ENCODE measurements around the gene EBF3. TPM values are rescaled to one million over a fixed set of nuclear protein-coding genes. Genes with fewer than 3 reads are reported as not detected.

EBF3 gene
- total RNA-seq, 1 experiment from 2014 or later = not detected

DNA sequence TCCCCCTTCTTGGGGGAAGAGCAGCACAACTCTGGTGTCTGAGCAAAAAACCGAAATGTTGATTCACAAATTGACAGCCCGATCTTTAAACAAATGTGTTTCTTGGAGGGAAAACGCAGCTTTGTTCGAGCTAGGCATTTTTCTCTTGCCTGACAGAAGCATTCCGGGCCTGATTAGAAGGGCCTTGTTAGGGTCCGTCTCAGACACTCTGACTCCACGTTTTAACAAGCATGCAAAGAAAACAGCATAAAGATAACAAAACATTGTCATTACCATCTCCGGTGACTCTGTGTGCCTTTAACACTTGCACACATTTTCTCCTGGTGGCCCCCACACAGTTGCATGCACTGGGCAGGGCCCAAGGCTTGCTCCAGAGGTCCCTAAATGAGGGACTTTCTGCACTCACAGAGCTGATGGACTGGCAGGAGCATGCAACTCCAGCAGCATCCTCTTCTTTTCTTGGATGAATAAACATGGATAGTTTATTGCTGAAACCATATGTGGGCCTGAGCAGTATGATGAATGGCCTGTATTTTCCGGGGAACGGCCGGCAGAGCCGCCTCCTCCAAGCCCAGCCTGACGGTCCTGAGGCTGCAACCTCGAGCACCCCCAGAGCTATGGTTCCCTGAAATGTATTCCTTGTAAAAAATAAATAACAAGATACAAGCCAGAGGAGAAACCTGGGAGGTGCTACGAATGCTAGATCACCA, 50.9 kb downstream of the EBF3 start:
- no peak for TF ChIP-seq CTCF (IDR thresholded peaks at IDR 0.05; ENCODE audit: unreplicated experiment)
- no peaks in the 10 kb centered on the region for H3K4me1 Mint-ChIP-seq (ENCODE audit: low read depth, unreplicated experiment)
- no peaks in the 10 kb centered on the region for H3K9me3 Mint-ChIP-seq (ENCODE audit: low read depth, unreplicated experiment)
- no TSS peak for BruUV-seq (replicated peaks)
- peaks cover 5% of the 10 kb centered on the region for H3K36me3 Mint-ChIP-seq (ENCODE audit: insufficient read depth, unreplicated experiment)
- no peak for DNase-seq
- H3K4me3 Mint-ChIP-seq (ENCODE audit: low read depth, unreplicated experiment) = no peak overlapping the region
- CTCF ChIA-PET = no interaction called here
- intact Hi-C loops (cut with micrococcal nuclease; ENCODE audit: unreplicated experiment) = no loop called here
- H3K27me3 Mint-ChIP-seq (ENCODE audit: unreplicated experiment) = no peaks in the 10 kb centered on the region
- H3K27ac Mint-ChIP-seq (ENCODE audit: unreplicated experiment) = no peak overlapping the region

DNA sequence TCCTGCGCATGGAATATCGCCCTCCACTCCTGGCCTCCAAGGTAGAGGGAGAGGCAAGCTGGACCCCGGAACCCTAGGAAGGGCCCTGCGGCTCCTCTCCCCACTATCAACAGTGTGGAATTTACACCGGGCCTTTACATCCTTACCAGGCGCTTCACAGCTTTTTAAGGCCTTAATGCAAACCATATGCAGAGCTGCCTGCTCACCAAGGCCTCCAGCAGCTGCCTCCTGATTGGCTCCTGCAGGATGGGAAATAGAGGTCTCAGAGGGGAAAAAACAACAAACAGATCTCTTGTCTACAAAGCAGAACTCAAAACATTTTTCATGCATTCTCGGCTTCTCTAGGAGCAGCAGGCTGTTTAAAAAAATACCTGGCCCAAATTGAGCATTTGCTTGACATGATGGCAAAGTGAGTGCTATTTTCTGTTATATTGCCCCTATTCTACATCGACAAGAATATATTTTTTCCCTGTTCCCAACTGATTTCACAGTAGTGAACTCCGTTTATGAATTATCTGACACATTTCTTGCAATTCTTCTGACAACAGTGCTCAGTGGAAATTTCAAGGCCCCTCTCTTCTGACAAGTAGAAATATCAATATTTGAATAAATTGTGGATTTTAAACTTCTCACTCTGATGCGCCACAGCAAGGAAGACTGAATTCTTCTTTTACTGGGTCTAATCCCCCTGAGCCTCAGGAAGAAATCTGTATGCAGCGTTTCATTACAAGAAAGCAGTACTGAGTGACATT, 51.7 kb downstream of the EBF3 start:
- no peak for TF ChIP-seq CTCF (IDR thresholded peaks at IDR 0.05; ENCODE audit: unreplicated experiment)
- no peak overlapping the region for H3K27ac Mint-ChIP-seq (ENCODE audit: unreplicated experiment)
- CTCF ChIA-PET = no interaction called here

GRCh38 chr10:129911451-129912165, 52.5 kb downstream of the EBF3 start:
- Mint-ChIP-seq H3K27ac (ENCODE audit: unreplicated experiment) (no peak overlapping the region), H3K4me1 (ENCODE audit: low read depth, unreplicated experiment) (no peaks in the 10 kb centered on the region), H3K9me3 (ENCODE audit: low read depth, unreplicated experiment) (no peaks in the 10 kb centered on the region), H3K36me3 (ENCODE audit: insufficient read depth, unreplicated experiment) (peaks cover 5% of the 10 kb centered on the region), H3K27me3 (ENCODE audit: unreplicated experiment) (no peaks in the 10 kb centered on the region), H3K4me3 (ENCODE audit: low read depth, unreplicated experiment) (no peak overlapping the region)
- no peak for DNase-seq
- CTCF ChIA-PET = no interaction called here
- no peak for TF ChIP-seq CTCF (IDR thresholded peaks at IDR 0.05; ENCODE audit: unreplicated experiment)
- intact Hi-C loops (cut with micrococcal nuclease; ENCODE audit: unreplicated experiment) = no loop called here
- no TSS peak for BruUV-seq (replicated peaks)

More for the DNA sequence above, 51.7 kb downstream of the EBF3 start:
- no TSS peak for BruUV-seq (replicated peaks)
- no peaks in the 10 kb centered on the region for H3K27me3 Mint-ChIP-seq (ENCODE audit: unreplicated experiment)
- peaks cover 5% of the 10 kb centered on the region for H3K36me3 Mint-ChIP-seq (ENCODE audit: insufficient read depth, unreplicated experiment)
- H3K4me3 Mint-ChIP-seq (ENCODE audit: low read depth, unreplicated experiment) = no peak overlapping the region
- H3K9me3 Mint-ChIP-seq (ENCODE audit: low read depth, unreplicated experiment) = no peaks in the 10 kb centered on the region
- H3K4me1 Mint-ChIP-seq (ENCODE audit: low read depth, unreplicated experiment) = no peaks in the 10 kb centered on the region
- DNase-seq = no peak
- intact Hi-C loops (cut with micrococcal nuclease; ENCODE audit: unreplicated experiment) = no loop called here

- Mint-ChIP-seq H3K4me1 (ENCODE audit: low read depth, unreplicated experiment) (no peaks in the 10 kb centered on the region), H3K4me3 (ENCODE audit: low read depth, unreplicated experiment) (no peak overlapping the region), H3K9me3 (ENCODE audit: low read depth, unreplicated experiment) (no peaks in the 10 kb centered on the region), H3K36me3 (ENCODE audit: insufficient read depth, unreplicated experiment) (peaks cover 5% of the 10 kb centered on the region), H3K27ac (ENCODE audit: unreplicated experiment) (no peak overlapping the region), H3K27me3 (ENCODE audit: unreplicated experiment) (no peaks in the 10 kb centered on the region)
- CTCF ChIA-PET = no interaction called here
- no TSS peak for BruUV-seq (replicated peaks)
- no peak for DNase-seq
- TF ChIP-seq CTCF (IDR thresholded peaks at IDR 0.05; ENCODE audit: unreplicated experiment) = no peak
- intact Hi-C loops (cut with micrococcal nuclease; ENCODE audit: unreplicated experiment) = no loop called here
Measured at GRCh38 chr10:129910861-129911260, 53.2 kb downstream of the EBF3 start.

Measured in Calu3 (cell line).